DMS53 (cell line): Measurements from ENCODE around the gene KEAP1.
"Not testable (repeated sequence)": the region's sequence is repeated elsewhere in the genome, so short reads cannot be mapped to it uniquely, and the experiment has no call there.

Experiments used
- DNase-seq: peaks from one replicate; lab custom pipeline; 2025; lab: John Stamatoyannopoulos, UW

The KEAP1 gene

GRCh38 chr19:10497371-10497770, 5.8 kb downstream of the KEAP1 start:
- no peak for DNase-seq

- no peak for DNase-seq
Measured at GRCh38 chr19:10491472-10492047, 11.6 kb downstream of the KEAP1 start.

GRCh38 chr19:10486551-10486950, 16.6 kb downstream of the KEAP1 start:
- no peak for DNase-seq

GRCh38 chr19:10478903-10479384, 24.2 kb downstream of the KEAP1 start:
- peak; percentile 96 for DNase-seq

GRCh38 chr19:10478476-10478875, 24.7 kb downstream of the KEAP1 start:
- DNase-seq, result no peak

- DNase-seq, result peak; percentile 18
Measured at GRCh38 chr19:10474962-10475451, 28.1 kb downstream of the KEAP1 start.

GRCh38 chr19:10473192-10473591, 30.0 kb downstream of the KEAP1 start:
- DNase-seq, result no peak

- peak; percentile 61 for DNase-seq
Measured at GRCh38 chr19:10471909-10472308, 31.2 kb downstream of the KEAP1 start.

GRCh38 chr19:10468133-10468532, 35.0 kb downstream of the KEAP1 start:
- DNase-seq, result no peak

- DNase-seq, result no peak
Measured at GRCh38 chr19:10467104-10467706, 36.0 kb downstream of the KEAP1 start.

GRCh38 chr19:10464456-10464855, 38.7 kb downstream of the KEAP1 start:
- no peak for DNase-seq

- no peak for DNase-seq
Measured at GRCh38 chr19:10462557-10462956, 40.6 kb downstream of the KEAP1 start.

- DNase-seq, result not testable (repeated sequence)
Measured at GRCh38 chr19:10462042-10462441, 41.1 kb downstream of the KEAP1 start.

- DNase-seq, result peak; percentile 45
Measured at GRCh38 chr19:10461047-10461949, 41.9 kb downstream of the KEAP1 start.

GRCh38 chr19:10460714-10461046, 42.5 kb downstream of the KEAP1 start:
- no peak for DNase-seq

- not testable (repeated sequence) for DNase-seq
Measured at GRCh38 chr19:10458733-10459132, 44.4 kb downstream of the KEAP1 start.

GRCh38 chr19:10454267-10454666, 48.9 kb downstream of the KEAP1 start:
- DNase-seq, result peak; percentile 28

GRCh38 chr19:10453852-10454251, 49.3 kb downstream of the KEAP1 start:
- no peak for DNase-seq

- DNase-seq, result no peak
Measured at GRCh38 chr19:10452726-10453618, 50.2 kb downstream of the KEAP1 start.

- DNase-seq, result no peak
Measured at GRCh38 chr19:10450853-10451609, 52.1 kb downstream of the KEAP1 start.
